ENCODE results near the gene UGT1A3. TPM values are rescaled to one million over a fixed set of nuclear protein-coding genes. Genes with fewer than 3 reads are reported as not detected.

The UGT1A3 gene
- total RNA-seq, 1 donor from 2014 or later, result not detected

GRCh38 chr2:233789554-233789953, 60.7 kb downstream of the UGT1A3 start:
- DNase-seq (ENCODE audit: low spot score in 2 of 2), result no peak
- Histone ChIP-seq H3K9me3 (no peaks in the 10 kb centered on the region), H3K27me3 (no peaks in the 10 kb centered on the region), H3K4me3 (no peak overlapping the region), H3K27ac (no peak overlapping the region), H3K4me1 (no peaks in the 10 kb centered on the region), H3K36me3 (no peaks in the 10 kb centered on the region)
- TF ChIP-seq CTCF (IDR thresholded peaks at IDR 0.05), result no peak
- intact Hi-C loops (cut with DNase I), result no loop called here

DNA sequence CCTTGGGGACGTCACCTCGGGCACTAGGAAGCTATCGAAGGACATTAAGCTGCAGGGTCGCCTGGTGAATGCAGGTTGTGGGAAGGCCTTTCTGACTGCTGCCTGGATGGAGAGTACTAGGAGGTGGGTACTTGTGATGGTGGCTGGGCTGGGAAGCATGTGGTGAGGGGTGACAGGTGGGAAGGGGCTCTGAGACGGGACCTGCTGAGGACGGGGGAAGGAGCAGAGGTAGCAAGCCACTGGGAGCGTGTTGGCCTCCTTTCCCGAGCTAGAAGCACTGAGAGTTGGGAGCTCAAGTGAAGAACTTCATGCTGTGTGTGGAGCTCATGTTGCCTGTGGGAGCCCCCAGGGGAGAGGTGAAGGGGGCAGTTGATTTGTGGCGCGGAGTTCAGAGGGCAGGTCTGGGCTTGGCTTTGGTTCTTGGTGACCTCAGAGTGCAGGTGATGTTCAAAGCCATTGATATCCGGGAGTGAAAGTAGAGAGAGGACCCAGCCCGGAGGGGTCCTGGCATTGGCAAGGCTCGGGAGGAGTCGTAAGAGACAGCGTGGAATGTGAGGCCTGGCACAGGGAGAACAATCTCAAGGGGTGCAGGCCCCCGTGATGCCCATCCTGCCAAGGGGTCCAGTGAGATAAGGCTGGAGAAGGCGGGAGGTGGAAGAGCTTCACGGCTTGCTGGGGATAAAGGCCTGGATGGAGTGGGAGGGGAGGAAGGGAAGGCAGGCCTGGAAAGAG, 62.5 kb downstream of the UGT1A3 start:
- Histone ChIP-seq H3K4me1 (no peaks in the 10 kb centered on the region), H3K36me3 (no peaks in the 10 kb centered on the region), H3K9me3 (no peaks in the 10 kb centered on the region), H3K4me3 (no peak overlapping the region), H3K27ac (no peak overlapping the region), H3K27me3 (no peaks in the 10 kb centered on the region)
- intact Hi-C loops (cut with DNase I), result no loop called here
- TF ChIP-seq CTCF (IDR thresholded peaks at IDR 0.05), result no peak
- no peak for DNase-seq (ENCODE audit: low spot score in 2 of 2)

DNA sequence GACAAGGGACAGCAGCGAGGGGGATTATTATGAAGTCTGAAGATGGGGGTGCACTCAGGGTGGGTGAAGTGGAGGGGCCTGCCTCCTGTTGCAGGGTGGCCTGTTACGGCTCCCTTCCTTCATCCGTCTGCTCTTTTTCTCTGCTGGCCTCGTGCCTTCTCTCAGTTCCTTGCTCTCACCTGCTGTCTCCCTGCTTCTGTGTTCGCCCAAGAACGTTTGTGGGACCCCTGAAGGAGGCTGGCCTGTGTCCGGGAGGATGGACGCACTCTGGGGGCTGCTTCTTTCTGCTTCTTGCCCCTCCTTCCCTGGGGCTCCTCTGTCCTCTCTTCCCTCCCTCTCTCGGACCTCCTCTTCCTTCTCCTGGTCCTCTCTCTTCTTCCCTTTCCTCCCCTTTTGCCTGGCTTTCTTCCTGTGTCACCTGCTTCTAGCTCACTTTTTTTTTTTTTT, 63.1 kb downstream of the UGT1A3 start:
- no peak for DNase-seq (ENCODE audit: low spot score in 2 of 2)
- intact Hi-C loops (cut with DNase I), result no loop called here
- no peak overlapping the region for H3K27ac ChIP-seq
- no peaks in the 10 kb centered on the region for H3K4me1 ChIP-seq
- H3K36me3 ChIP-seq, result no peaks in the 10 kb centered on the region
- no peak for TF ChIP-seq CTCF (IDR thresholded peaks at IDR 0.05)
- no peaks in the 10 kb centered on the region for H3K27me3 ChIP-seq
- no peaks in the 10 kb centered on the region for H3K9me3 ChIP-seq
- H3K4me3 ChIP-seq, result no peak overlapping the region

DNA sequence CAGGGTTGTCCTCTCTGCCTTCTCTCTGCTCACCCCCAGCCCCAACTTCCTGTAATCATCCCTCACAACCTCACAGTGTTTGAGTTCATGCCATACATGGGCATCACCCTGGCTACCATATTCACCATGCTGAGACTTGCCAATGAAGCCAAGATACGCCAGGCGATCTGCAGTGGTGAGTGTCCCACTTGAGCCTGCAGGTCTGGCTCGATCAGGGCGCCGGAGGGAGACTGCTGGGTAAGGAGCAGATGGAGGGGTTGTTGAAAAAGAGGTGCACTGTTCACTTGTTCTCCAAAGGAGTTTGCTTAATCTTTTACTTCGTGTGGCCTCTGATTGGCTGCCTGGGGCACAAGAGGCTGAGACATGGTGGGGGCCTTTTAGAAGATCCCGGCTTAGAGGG, 63.9 kb downstream of the UGT1A3 start:
- intact Hi-C loops (cut with DNase I), result no loop called here
- Histone ChIP-seq H3K36me3 (no peaks in the 10 kb centered on the region), H3K27ac (no peak overlapping the region), H3K27me3 (no peaks in the 10 kb centered on the region), H3K4me1 (no peaks in the 10 kb centered on the region), H3K4me3 (no peak overlapping the region), H3K9me3 (no peaks in the 10 kb centered on the region)
- DNase-seq (ENCODE audit: low spot score in 2 of 2), result no peak
- no peak for TF ChIP-seq CTCF (IDR thresholded peaks at IDR 0.05)

- no peak for TF ChIP-seq CTCF (IDR thresholded peaks at IDR 0.05)
- H3K36me3 ChIP-seq, result no peaks in the 10 kb centered on the region
- no peak overlapping the region for H3K27ac ChIP-seq
- H3K4me3 ChIP-seq, result no peak overlapping the region
- no peaks in the 10 kb centered on the region for H3K4me1 ChIP-seq
- DNase-seq (ENCODE audit: low spot score in 2 of 2), result no peak
- H3K9me3 ChIP-seq, result no peaks in the 10 kb centered on the region
- intact Hi-C loops (cut with DNase I), result no loop called here
- no peaks in the 10 kb centered on the region for H3K27me3 ChIP-seq
Measured at GRCh38 chr2:233793465-233794127, 64.8 kb downstream of the UGT1A3 start.
